Measurements from ENCODE around the gene TMEM8B. TPM values are rescaled to one million over a fixed set of nuclear protein-coding genes. Genes with fewer than 3 reads are reported as not detected.
A peak's percentile ranks its signal among the peaks of the same experiment; 100 is the strongest.

The TMEM8B gene
- total RNA-seq (2014; rRNA removed), result 2.8 and 3.6 TPM in 2 replicates
- polyA plus RNA-seq (2012), result 11.5 TPM

DNA sequence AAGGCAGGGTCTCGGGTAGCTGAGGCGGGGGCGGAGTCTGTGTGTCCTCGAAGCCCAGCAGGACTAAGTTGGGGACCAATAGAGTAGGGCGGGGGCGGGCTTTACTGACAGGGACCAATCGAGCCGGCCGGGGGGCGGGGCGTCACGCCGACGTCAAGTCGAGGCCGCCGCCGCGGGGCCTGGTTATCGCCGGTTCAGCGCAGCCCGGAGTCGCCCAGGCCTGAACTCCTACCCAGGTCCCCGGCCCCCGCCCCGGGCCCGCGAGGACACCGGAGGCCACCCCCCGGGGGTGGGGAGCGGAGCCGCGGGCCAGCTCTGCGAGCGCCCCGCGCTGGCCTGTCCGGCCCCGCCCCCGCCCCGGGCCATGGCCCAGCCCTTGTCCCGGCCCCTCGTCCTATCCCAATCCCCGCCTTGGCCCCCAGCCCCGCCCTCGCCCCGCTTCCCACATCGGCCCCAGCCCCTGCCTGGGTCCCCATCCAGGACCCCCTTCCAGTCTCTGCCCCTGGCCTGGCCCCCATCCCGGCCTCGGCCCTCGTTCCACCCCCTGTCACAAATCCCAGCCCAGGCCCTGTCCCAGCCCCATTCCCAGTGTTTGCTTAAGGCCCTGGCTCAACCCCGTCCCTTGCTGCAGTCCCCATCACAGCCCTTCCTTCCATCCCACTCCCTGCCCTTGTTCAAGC is at the start of gene TMEM8B:
TMEM8B (plus strand) TSS at position 145 of the 680 bp plus-strand sequence; CDS start at position 365, 220 bp downstream.
- peak; percentile 85 for DNase-seq (ENCODE audit: low read depth)

GRCh38 chr9:35781066-35781465 is 48.0 kb upstream of the TMEM8B start:
- no peak for DNase-seq (ENCODE audit: low read depth)

- DNase-seq (ENCODE audit: low read depth), result no peak
Observed at GRCh38 chr9:35783418-35783817, 45.6 kb upstream of the TMEM8B start.

DNA sequence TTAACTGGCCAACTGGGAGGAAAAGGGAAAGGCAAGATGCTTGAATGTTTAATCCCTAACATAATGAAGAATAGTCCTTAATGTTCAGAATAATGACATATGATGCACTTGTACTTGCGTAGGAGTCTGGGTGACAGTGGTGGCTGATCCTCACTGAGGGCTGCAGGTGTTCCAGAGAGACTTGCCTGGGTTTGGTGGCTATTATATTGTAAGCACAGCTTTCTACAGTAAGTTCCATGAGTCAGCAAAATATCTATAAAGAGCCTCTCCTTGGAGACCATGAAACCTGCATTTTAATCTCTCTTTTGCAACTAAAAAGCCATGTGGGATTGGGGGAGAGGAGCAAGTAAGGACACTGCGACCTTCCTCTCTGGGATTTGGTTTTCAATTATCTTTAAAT is 39.5 kb upstream of the TMEM8B start:
- DNase-seq (ENCODE audit: low read depth), result no peak

GRCh38 chr9:35790025-35790384 is 39.0 kb upstream of the TMEM8B start:
- DNase-seq (ENCODE audit: low read depth), result no peak

DNA sequence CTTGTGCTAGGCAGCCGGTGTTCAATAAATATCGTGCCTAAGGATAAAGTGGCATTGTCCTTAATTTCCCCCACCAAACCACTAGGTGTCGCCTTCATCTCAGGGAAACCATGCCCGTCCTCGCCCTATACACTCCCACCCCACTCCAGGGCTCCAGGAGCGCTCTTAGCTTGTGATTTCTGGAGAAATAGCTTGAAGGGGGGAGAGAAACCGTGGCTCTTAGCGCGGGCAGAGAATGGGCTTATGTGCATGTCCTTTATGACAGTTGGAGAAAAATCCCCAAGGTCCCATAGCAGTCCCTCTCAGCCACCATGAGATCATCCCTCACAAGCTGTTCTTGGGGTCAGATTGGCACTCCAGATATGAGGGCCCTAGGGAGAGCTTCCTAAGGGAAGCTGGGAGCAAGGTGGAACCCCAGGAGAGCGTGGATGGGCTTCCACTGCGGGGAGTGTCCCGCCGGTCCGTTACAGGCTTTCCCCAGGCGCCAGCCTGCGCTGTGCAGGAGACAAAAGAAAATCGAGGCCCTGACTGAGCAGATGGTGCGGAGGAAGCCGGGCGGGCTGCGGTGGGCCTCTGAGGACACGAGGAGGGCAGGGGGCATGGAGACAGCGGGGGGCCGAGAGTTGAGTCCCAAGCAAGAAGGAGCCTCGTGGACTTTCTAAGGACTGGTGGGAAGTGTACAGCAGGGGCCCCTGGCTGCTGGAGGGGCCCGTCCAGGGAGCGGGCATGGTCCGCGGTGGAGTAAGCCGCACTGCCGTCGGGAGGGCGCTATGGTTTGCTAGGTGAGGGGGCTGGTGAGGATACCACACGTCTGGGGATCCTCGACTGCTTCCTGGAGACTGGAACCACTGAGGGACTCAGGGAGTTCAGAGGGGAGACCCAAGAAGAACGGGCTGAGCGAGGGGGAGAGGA is 38.4 kb upstream of the TMEM8B start:
- peak; percentile 86 for DNase-seq (ENCODE audit: low read depth)

DNA sequence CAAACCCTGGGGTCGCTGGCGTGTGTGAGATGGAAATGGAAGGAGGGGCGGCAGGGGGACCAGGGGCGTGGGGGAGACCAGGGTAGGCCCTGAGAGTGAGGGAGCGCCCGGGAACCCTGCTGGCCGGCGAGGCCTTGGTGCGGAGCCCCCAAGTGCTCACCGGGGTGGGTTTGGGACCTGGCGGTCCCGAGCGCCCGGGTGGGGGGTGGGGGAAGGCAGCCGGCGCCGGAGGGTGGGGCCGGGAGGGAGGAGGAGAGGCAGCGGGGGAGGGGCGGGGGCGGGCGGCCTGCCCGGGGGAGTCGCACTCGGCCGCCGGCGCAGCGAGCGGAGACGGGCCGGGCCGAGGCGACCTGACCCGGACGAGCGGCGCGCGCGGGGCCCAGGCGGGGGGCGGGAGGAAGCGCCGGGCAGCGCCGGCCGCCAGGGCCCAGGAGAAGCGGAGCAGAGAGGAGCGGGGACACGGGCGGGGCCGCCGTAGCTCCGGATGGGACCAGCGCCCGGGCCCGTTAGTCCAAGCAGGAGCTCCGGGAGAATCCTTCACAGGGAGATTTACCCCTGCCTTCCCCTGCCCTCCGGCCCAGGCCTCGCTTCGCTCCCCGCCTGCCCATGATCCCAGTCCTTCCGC is 37.6 kb upstream of the TMEM8B start, which contains the start of gene NPR2:
NPR2 (plus strand) TSS at position 295 of the 625 bp plus-strand sequence. CDS start 818 bp downstream, outside the sequence.
- DNase-seq (ENCODE audit: low read depth), result peak; percentile 34

DNA sequence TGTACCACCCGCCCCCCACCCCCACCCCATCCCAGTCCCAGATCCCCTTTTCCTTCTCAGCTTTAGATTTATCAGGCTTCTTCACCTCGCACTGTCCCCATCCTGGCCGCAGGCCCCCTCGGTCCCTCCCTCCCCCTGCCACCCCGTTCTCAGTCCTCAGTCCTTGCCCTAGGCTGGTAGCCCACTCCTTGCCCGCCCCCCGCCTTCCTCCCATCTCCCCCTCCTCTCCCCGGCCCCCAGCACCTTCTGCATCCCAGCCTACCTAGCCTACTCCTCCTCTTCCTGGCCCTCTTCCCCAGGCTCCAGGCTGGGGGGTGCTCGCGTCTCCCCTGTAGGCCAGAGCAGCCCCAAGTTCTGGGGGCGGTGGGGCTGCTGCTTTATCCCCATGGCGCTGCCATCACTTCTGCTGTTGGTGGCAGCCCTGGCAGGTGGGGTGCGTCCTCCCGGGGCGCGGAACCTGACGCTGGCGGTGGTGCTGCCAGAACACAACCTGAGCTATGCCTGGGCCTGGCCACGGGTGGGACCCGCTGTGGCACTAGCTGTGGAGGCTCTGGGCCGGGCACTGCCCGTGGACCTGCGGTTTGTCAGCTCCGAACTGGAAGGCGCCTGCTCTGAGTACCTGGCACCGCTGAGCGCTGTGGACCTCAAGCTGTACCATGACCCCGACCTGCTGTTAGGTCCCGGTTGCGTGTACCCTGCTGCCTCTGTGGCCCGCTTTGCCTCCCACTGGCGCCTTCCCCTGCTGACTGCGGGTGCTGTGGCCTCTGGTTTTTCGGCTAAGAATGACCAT is 36.8 kb upstream of the TMEM8B start:
- no peak for DNase-seq (ENCODE audit: low read depth)

GRCh38 chr9:35792826-35793225 is 36.2 kb upstream of the TMEM8B start:
- DNase-seq (ENCODE audit: low read depth), result no peak

DNA sequence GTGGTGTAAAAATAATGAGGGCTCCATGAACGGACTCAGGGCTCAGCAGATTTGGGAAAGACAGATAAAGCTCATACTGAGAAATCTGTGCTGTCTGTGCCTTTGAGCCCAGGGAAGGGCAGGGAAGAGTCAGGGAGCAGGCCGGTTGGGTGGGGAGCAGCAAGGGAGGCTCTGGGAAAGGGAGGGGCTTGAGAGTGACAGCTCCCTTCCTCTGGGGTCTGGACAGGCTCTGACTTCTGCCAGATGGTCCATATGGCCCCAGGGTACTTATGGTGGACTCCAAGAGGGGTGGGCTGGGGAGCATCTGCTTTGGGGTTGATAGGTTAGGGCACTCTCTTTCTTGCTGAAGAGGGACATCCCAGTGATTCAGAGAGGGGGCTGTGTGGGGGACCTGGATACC is 35.6 kb upstream of the TMEM8B start:
- DNase-seq (ENCODE audit: low read depth), result no peak

DNA sequence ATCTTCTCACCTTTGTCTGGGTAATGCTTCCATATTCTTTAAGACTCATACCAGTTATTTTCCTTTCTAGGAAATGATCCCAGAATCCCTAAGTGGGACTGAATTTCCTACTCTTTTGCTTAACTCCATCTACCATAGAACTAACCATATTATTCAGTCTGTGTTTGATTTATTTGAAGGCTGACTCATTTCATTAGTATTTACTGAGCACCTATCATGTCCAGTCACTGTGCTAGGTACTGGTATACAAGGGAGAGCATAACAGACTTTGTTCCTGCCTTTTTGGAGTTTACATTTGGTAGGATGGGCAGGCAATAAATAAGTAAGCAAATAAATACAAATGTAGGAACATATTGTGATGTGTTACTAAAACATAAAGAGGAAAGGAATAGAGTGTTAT is 33.3 kb upstream of the TMEM8B start:
- DNase-seq (ENCODE audit: low read depth), result no peak

GRCh38 chr9:35797311-35798109 is 31.5 kb upstream of the TMEM8B start:
- DNase-seq (ENCODE audit: low read depth), result no peak

DNA sequence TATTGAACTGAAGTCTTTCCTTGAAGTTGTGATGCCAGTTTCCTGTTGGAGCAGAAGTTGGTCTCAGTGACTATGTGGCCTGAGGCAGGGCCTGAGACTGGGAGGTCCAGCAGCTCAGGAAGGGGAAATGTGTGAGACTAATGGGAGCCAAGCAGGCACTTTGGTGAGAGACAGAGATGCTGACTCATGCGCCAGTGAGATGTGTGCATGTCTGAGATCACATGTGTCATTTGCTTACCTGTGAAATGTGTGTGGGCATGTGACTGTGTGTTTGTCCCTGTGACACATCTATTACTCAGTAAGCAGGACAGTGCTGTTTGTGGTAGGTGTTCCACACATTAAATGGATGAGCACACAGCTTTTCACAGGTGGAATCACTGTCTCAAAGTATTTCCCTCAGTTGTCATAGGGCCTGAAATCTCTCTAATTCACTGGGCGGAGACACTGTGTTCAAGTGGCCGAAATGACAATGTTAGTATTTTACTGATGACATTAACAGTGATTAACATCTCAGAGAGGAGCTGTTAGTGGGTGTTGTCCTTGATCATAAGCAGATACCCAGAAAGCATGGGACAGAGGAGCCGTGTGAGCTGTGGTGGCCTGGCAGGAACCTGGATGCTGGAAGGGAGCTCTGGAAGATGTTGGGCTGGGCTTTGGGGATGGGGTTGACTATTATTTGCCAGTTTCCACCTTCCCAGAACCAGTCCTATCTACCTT is 30.2 kb upstream of the TMEM8B start:
- DNase-seq (ENCODE audit: low read depth), result peak; percentile 55

DNA sequence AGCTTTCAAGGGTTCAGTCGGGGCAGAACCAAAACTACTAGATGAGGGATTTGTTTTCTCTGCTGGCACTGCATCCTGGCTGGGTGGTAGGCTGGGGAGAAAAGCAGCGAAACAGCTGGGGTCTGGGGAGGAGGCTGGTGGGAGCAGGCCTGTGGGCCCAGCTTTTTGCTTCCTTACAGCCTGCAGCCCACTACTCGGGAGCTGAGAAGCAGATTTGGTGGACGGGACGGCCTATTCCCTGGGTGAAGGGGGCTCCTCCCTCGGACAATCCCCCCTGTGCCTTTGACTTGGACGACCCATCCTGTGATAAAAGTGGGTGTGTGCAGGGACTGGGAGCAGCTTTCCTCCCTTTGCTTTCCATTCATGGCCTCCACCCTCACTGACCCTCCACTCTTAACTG is 28.5 kb upstream of the TMEM8B start:
- DNase-seq (ENCODE audit: low read depth), result no peak

DNA sequence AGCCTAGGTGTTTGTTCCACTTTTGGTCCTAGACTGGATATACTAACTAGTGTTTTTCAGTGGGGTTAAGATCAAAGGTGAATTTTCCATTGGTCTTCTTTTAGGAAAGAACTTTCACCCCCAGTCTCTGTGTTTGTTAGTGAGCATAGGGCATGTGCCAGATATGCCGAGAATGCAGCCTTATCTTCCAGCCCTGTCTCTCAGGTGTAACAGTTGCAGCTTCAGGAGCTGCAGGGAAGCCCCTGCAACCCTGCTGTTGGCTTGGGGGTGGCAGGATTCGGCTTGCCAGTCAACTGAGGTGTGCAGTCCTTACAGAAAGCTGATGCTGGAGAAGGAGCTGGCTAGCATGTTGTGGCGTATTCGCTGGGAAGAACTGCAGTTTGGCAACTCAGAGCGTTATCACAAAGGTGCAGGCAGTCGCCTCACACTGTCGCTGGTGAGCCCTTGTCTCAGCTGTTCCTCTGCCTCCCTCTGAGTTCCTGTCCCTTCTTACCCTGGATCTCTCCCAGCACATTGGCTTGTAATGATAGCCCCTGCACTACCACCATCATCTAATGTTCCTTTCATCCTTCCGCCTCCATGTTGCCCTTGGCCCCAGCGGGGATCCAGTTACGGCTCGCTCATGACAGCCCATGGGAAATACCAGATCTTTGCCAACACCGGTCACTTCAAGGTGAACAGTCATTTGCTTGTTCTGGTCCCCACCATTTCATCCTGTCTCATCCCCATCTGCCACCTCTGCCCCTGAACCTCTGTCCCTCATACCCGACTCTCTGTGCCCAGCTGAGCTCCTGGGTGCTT is 27.5 kb upstream of the TMEM8B start:
- no peak for DNase-seq (ENCODE audit: low read depth)

DNA sequence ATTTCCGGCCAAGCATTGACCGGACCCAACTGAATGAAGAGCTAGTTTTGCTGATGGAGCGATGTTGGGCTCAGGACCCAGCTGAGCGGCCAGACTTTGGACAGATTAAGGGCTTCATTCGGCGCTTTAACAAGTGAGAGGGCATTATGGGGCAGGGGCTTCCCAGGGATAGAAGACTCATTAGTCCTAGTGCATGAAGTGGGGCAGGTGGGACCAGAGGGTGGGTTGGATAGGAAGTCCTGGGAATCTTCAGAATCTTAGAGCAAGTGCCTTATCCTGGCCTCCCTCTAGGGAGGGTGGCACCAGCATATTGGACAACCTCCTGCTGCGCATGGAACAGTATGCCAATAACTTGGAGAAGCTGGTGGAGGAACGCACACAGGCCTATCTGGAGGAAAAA is 22.9 kb upstream of the TMEM8B start:
- DNase-seq (ENCODE audit: low read depth), result no peak

DNA sequence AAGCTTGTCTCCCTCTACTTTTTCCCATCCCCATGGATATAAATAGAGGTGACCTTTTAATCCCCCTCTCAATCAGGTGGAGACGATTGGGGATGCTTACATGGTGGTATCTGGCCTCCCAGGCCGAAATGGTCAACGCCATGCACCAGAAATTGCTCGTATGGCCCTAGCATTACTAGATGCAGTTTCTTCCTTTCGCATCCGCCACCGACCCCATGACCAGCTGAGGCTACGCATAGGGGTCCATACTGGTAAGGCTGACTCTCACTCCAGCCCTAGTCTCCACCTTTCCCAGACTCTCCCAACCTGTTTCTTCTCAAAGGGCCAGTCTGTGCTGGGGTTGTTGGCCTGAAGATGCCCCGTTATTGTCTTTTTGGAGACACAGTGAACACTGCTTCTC is 20.6 kb upstream of the TMEM8B start:
- no peak for DNase-seq (ENCODE audit: low read depth)

- no peak for DNase-seq (ENCODE audit: low read depth)
Observed at GRCh38 chr9:35810122-35810521, 18.9 kb upstream of the TMEM8B start.

GRCh38 chr9:35811381-35812024 is 17.5 kb upstream of the TMEM8B start:
- DNase-seq (ENCODE audit: low read depth), result no peak
